ENCODE measurements around the gene ATRAID. TPM values are rescaled to one million over a fixed set of nuclear protein-coding genes. Genes with fewer than 3 reads are reported as not detected.

The ATRAID gene
- total and polyA plus RNA-seq, 2 donors (not counting 3 experiments of a cell fraction or from before 2014, with no cell fraction given), result 84.3 to 283 TPM

DNA sequence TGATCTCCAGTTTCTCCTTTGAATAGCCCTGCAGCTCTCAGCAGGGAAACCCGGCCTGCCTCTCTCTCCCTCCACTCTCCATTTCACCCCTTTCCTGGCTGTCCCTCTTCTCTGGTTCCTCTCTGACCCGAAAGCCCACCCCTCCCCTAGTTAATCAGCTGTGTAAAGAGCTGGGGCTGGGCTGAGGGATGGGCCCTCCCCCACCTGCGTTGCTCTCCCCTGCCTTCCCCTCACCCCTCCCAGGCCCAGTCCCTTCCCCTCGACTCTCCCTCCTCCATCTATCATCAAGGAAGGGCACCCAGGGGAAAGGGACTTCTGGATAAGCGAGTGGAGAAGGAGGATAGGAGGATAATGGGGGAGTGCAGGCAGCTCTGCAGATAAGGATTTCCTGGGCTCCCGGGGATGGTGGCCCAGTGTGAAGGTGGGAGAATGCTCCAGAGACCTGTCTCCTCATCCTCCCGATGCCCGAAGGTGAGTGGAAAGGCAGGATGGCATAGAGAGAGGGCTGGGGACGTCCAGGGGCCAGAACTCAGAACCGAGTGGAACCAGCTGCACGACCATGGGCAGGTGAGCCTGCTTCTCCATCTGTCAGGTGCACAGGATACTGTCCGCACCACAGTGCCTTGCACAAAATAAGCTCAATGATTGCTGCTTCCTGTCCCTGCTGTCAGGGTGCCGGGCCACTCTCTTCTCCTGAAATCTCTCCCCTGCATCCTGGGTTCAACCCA is 39.0 kb downstream of the ATRAID start:
- Histone ChIP-seq H3K4me3 (replicated peaks in 1 of 3; ENCODE audit: insufficient read depth in 1 of 3, low read depth in 1 of 3, low read length in 3 of 3) (no peak overlapping the region), H3K27me3 (ENCODE audit: control insufficient read depth in 2 of 2, insufficient read depth in 2 of 2, low read length in 2 of 2) (no peaks in the 10 kb centered on the region), H3K4me1 (ENCODE audit: control insufficient read depth, extremely low read depth, insufficient read depth, low read length) (peaks cover 22% of the 10 kb centered on the region), H3K79me2 (ENCODE audit: control insufficient read depth, insufficient read depth, low read length) (no peaks in the 10 kb centered on the region), H3K9me3 (replicated peaks; ENCODE audit: control insufficient read depth, insufficient read depth, low read length) (no peaks in the 10 kb centered on the region), H4K20me1 (replicated peaks; ENCODE audit: control insufficient read depth, extremely low read depth, insufficient read depth, low read length) (no peaks in the 10 kb centered on the region), H3K27ac (ENCODE audit: insufficient read depth, low read depth, low read length) (no peak overlapping the region), H3K9ac (replicated peaks; ENCODE audit: extremely low read depth, insufficient read depth, low read length) (no peak overlapping the region), H2AFZ (ENCODE audit: low read depth, low read length) (no peak overlapping the region), H3K36me3 (ENCODE audit: control insufficient read depth in 2 of 2, extremely low read depth in 1 of 2, insufficient read depth in 2 of 2, low read length in 2 of 2) (peaks cover 0 to 3% of the 10 kb centered on the region in 2 experiments), H3K4me2 (ENCODE audit: insufficient read depth, low read length) (no peak overlapping the region), H3K9me1 (replicated peaks; ENCODE audit: control insufficient read depth, extremely low read depth, insufficient read depth, low read length) (no peaks in the 10 kb centered on the region)
- no peak for DNase-seq (ENCODE audit: low read depth, low spot score)
- ChIA-PET CTCF (interaction anchor here (1.0 to 6.8 kb wide), 3 partner anchors 30 to 118 kb away, joined by 3 to 81 read pairs (median 23); partner anchors contain the start of gene TRIM54), POLR2A (no interaction called here)
- TF ChIP-seq, protein P1, sequence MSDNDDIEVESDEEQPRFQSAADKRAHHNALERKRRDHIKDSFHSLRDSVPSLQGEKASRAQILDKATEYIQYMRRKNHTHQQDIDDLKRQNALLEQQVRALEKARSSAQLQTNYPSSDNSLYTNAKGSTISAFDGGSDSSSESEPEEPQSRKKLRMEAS (IDR thresholded peaks at IDR 0.05; ENCODE audit: insufficient read depth, insufficient read length), result no peak
- TF ChIP-seq FOS (IDR thresholded peaks at IDR 0.05; ENCODE audit: borderline replicate concordance, insufficient read depth, low read length) (no peak), POLR2A (IDR thresholded peaks at IDR 0.05; ENCODE audit: low read depth, low read length) (no peak), EZH2 (IDR thresholded peaks at IDR 0.05; ENCODE audit: borderline replicate concordance, low read depth, low read length, severe bottlenecking) (no peak), POLR2AphosphoS5 (IDR thresholded peaks at IDR 0.05; ENCODE audit: insufficient read depth, low read depth, low read length) (no peak), MYC (IDR thresholded peaks at IDR 0.05; ENCODE audit: low read depth, low read length) (no peak), GATA2 (IDR thresholded peaks at IDR 0.05; ENCODE audit: insufficient read depth, insufficient read length, low read depth, low read length) (no peak), JUN (IDR thresholded peaks at IDR 0.05; ENCODE audit: borderline replicate concordance, insufficient read depth, insufficient read length, low read depth) (no peak)
- TF ChIP-seq, protein P2, sequence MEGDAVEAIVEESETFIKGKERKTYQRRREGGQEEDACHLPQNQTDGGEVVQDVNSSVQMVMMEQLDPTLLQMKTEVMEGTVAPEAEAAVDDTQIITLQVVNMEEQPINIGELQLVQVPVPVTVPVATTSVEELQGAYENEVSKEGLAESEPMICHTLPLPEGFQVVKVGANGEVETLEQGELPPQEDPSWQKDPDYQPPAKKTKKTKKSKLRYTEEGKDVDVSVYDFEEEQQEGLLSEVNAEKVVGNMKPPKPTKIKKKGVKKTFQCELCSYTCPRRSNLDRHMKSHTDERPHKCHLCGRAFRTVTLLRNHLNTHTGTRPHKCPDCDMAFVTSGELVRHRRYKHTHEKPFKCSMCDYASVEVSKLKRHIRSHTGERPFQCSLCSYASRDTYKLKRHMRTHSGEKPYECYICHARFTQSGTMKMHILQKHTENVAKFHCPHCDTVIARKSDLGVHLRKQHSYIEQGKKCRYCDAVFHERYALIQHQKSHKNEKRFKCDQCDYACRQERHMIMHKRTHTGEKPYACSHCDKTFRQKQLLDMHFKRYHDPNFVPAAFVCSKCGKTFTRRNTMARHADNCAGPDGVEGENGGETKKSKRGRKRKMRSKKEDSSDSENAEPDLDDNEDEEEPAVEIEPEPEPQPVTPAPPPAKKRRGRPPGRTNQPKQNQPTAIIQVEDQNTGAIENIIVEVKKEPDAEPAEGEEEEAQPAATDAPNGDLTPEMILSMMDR (IDR thresholded peaks at IDR 0.05; ENCODE audit: extremely low read depth in 1 of 2, insufficient read depth in 1 of 2, low read depth in 1 of 2, low read length in 2 of 2), result no peak
- FAIRE-seq, result no peak
- no TSS peak for BruUV-seq (replicated peaks)
- intact Hi-C loops (cut with micrococcal nuclease) (loop anchor here (1.0 kb wide), 3 partner anchors 14 to 52 kb away; no protein-coding TSS in a partner anchor), dilution Hi-C loops (cut with MboI; ENCODE audit: extremely low pct_ligation_motif_present, low sequenced_read_pairs) (no loop called here)

All from endothelial cell of umbilical vein (primary cell).